GM12865 (cell line): ENCODE data around the gene RBM22.

Source experiments
- DNase-seq: peaks from one replicate; pipeline ENCODE4 v3.0.0; 2010; ENCODE audit warnings: low read depth
- H3K4me3 ChIP-seq: 2 replicates; pipeline ENCODE4 v1.5.1; 2011; ENCODE audit warnings: mild to moderate bottlenecking, low read depth, low read length, control low read depth
- CTCF ChIP-seq: IDR thresholded peaks from 2 replicates; pipeline ENCODE4 v1.5.1; 2011; ENCODE audit warnings: low read length, control low read depth, low read depth, inconsistent platforms; ENCODE audit not compliant: insufficient read depth; ENCODE audit errors: missing control alignments

RBM22 gene

GRCh38 chr5:150653145-150653761, 47.6 kb downstream of the RBM22 start:
- no peak for TF ChIP-seq CTCF
- DNase-seq, result no peak
- no peak overlapping the region for H3K4me3 ChIP-seq

- no peak overlapping the region for H3K4me3 ChIP-seq
- no peak for TF ChIP-seq CTCF
- DNase-seq, result no peak
Observed at GRCh38 chr5:150651924-150652671, 48.8 kb downstream of the RBM22 start.

- no peak for TF ChIP-seq CTCF
- no peak overlapping the region for H3K4me3 ChIP-seq
- no peak for DNase-seq
Observed at GRCh38 chr5:150651382-150651781, 49.5 kb downstream of the RBM22 start.

- no peak for TF ChIP-seq CTCF
- H3K4me3 ChIP-seq, result no peak overlapping the region
- no peak for DNase-seq
Observed at GRCh38 chr5:150650021-150651006, 50.5 kb downstream of the RBM22 start.

- no peak for DNase-seq
- no peak overlapping the region for H3K4me3 ChIP-seq
- no peak for TF ChIP-seq CTCF
Observed at GRCh38 chr5:150649108-150650020, 51.5 kb downstream of the RBM22 start.
